Measurements from ENCODE around the gene CNOT1.

Gene CNOT1

DNA sequence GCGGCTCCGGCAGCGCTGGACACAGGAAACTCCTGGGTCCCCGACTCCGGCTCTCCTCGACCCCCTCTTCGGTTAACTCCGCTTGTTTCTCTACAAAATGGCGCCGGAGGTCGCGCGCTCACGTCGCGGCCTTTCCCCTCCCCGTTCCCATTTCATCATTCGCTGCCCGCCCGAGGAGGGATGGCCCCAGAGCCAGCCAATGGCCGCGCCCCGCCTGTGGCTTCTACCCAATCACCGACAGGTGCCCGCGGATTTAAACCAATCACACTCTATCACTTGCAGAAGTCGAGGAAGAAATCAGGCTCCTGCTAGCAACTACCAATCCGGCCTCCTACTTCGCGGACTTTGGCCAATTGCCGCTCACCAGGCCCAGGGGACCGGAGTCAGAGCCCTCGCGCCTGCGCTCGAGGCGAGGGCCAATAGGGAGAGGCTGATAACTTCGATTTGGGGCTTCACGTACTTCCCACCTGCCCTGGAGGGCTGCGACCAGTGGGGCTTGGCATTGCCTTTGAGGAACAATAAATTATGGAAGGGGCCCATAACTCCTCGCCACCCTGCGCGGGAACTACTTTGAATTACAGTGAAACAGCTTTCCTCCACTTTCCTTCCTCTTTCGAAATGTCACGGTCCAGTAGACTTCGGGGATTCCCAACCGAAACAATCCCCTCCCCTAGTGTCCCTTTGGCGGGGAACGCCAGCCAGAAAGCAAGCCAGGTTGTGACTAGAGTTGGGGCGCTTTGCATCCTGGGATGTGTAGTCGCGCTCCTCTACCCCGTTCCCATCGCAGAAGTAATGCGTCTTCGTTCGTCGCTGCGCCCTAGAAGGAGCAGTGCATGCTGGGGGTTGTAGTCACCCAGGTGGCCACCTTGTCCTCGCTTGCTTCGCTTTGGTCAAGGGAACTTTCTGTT is at the start of gene CNOT1:
CNOT1 (minus strand) TSS at position 94 of the 908 bp plus-strand sequence. CDS start 30,489 bp downstream, outside the sequence.
- Histone ChIP-seq H3K27me3 (ENCODE audit: control insufficient read depth, low read length) (no peaks in the 10 kb centered on the region), H3K79me2 (ENCODE audit: control insufficient read depth, low read length) (peaks cover 47% of the 10 kb centered on the region), H3K36me3 (ENCODE audit: control insufficient read depth, low read length) (peaks cover 39% of the 10 kb centered on the region), H3F3A (ENCODE audit: control insufficient read depth, insufficient read depth) (no peaks in the 10 kb centered on the region), H3K4me1 (ENCODE audit: control insufficient read depth, low read length) (peaks cover 23% of the 10 kb centered on the region), H3K4me2 (ENCODE audit: low read length) (peak within 1 kb of the TSS; percentile 92), H3K9me3 (ENCODE audit: control insufficient read depth, insufficient read depth, low read length) (no peaks in the 10 kb centered on the region), H3K4me3 (ENCODE audit: low read length) (peak within 1 kb of the TSS; percentile 93), H4K20me1 (ENCODE audit: control insufficient read depth, insufficient read depth, low read depth, low read length) (peaks cover 21% of the 10 kb centered on the region), H3K27ac (ENCODE audit: low read depth, low read length) (peak within 1 kb of the TSS; percentile 88), H3K9me2 (replicated peaks; ENCODE audit: control insufficient read depth, low read length) (no peaks in the 10 kb centered on the region)
- no peak for TF ChIP-seq EZH2phosphoT487 (IDR thresholded peaks at IDR 0.05; ENCODE audit: borderline replicate concordance, low read length)
- TF ChIP-seq, protein P1, sequence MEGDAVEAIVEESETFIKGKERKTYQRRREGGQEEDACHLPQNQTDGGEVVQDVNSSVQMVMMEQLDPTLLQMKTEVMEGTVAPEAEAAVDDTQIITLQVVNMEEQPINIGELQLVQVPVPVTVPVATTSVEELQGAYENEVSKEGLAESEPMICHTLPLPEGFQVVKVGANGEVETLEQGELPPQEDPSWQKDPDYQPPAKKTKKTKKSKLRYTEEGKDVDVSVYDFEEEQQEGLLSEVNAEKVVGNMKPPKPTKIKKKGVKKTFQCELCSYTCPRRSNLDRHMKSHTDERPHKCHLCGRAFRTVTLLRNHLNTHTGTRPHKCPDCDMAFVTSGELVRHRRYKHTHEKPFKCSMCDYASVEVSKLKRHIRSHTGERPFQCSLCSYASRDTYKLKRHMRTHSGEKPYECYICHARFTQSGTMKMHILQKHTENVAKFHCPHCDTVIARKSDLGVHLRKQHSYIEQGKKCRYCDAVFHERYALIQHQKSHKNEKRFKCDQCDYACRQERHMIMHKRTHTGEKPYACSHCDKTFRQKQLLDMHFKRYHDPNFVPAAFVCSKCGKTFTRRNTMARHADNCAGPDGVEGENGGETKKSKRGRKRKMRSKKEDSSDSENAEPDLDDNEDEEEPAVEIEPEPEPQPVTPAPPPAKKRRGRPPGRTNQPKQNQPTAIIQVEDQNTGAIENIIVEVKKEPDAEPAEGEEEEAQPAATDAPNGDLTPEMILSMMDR (IDR thresholded peaks at IDR 0.05; ENCODE audit: low read depth, low read length, poor library complexity, severe bottlenecking), result no peak

GRCh38 chr16:58678716-58679115 is 49.1 kb upstream of the CNOT1 start:
- Histone ChIP-seq H3K4me3 (ENCODE audit: low read length) (no peak overlapping the region), H3K9me3 (ENCODE audit: control insufficient read depth, insufficient read depth, low read length) (no peaks in the 10 kb centered on the region), H3K4me2 (ENCODE audit: low read length) (no peak overlapping the region), H3K79me2 (ENCODE audit: control insufficient read depth, low read length) (no peaks in the 10 kb centered on the region), H3K27me3 (ENCODE audit: control insufficient read depth, low read length) (no peaks in the 10 kb centered on the region), H3F3A (ENCODE audit: control insufficient read depth, insufficient read depth) (no peaks in the 10 kb centered on the region), H3K27ac (ENCODE audit: low read depth, low read length) (no peak overlapping the region), H4K20me1 (ENCODE audit: control insufficient read depth, insufficient read depth, low read depth, low read length) (no peaks in the 10 kb centered on the region), H3K36me3 (ENCODE audit: control insufficient read depth, low read length) (no peaks in the 10 kb centered on the region), H3K4me1 (ENCODE audit: control insufficient read depth, low read length) (peaks cover 1% of the 10 kb centered on the region), H3K9me2 (replicated peaks; ENCODE audit: control insufficient read depth, low read length) (no peaks in the 10 kb centered on the region)
- TF ChIP-seq EZH2phosphoT487 (IDR thresholded peaks at IDR 0.05; ENCODE audit: borderline replicate concordance, low read length), result no peak
- TF ChIP-seq, protein P1 (IDR thresholded peaks at IDR 0.05; ENCODE audit: low read depth, low read length, poor library complexity, severe bottlenecking), result peak; percentile 41

GRCh38 chr16:58678269-58678668 is 48.6 kb upstream of the CNOT1 start:
- Histone ChIP-seq H3K27me3 (ENCODE audit: control insufficient read depth, low read length) (no peaks in the 10 kb centered on the region), H3F3A (ENCODE audit: control insufficient read depth, insufficient read depth) (no peaks in the 10 kb centered on the region), H3K36me3 (ENCODE audit: control insufficient read depth, low read length) (no peaks in the 10 kb centered on the region), H3K4me3 (ENCODE audit: low read length) (no peak overlapping the region), H3K9me3 (ENCODE audit: control insufficient read depth, insufficient read depth, low read length) (no peaks in the 10 kb centered on the region), H3K79me2 (ENCODE audit: control insufficient read depth, low read length) (no peaks in the 10 kb centered on the region), H3K4me2 (ENCODE audit: low read length) (no peak overlapping the region), H4K20me1 (ENCODE audit: control insufficient read depth, insufficient read depth, low read depth, low read length) (no peaks in the 10 kb centered on the region), H3K4me1 (ENCODE audit: control insufficient read depth, low read length) (no peaks in the 10 kb centered on the region), H3K9me2 (replicated peaks; ENCODE audit: control insufficient read depth, low read length) (no peaks in the 10 kb centered on the region), H3K27ac (ENCODE audit: low read depth, low read length) (no peak overlapping the region)
- TF ChIP-seq EZH2phosphoT487 (IDR thresholded peaks at IDR 0.05; ENCODE audit: borderline replicate concordance, low read length), result no peak
- TF ChIP-seq, protein P1 (IDR thresholded peaks at IDR 0.05; ENCODE audit: low read depth, low read length, poor library complexity, severe bottlenecking), result no peak

All from DOHH2 (cell line).